ENCODE data around the gene KIRREL1. TPM values are rescaled to one million over a fixed set of nuclear protein-coding genes. Genes with fewer than 3 reads are reported as not detected.

KIRREL1 gene
- total RNA-seq, 1 donor, result 96.9 TPM

DNA sequence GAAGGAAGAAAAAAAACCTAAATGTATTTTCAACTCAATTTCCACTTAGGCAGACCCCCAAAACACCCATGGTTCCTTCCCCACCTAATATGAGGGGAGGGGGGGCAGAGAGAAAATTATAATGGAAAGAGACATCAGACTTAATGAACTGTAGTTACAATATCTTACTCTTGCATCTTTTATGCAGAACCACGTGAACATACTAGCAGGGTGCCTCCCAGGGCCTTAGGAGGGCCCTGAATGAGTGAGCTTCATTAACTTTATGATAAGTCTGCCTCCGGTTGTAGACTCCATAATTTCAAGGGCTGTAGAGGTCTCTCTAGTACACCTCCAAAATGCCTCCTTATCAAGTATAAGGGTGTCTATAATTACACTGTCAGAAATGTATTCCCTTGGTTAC, 11.3 kb upstream of the KIRREL1 start:
- TF ChIP-seq, protein P1, sequence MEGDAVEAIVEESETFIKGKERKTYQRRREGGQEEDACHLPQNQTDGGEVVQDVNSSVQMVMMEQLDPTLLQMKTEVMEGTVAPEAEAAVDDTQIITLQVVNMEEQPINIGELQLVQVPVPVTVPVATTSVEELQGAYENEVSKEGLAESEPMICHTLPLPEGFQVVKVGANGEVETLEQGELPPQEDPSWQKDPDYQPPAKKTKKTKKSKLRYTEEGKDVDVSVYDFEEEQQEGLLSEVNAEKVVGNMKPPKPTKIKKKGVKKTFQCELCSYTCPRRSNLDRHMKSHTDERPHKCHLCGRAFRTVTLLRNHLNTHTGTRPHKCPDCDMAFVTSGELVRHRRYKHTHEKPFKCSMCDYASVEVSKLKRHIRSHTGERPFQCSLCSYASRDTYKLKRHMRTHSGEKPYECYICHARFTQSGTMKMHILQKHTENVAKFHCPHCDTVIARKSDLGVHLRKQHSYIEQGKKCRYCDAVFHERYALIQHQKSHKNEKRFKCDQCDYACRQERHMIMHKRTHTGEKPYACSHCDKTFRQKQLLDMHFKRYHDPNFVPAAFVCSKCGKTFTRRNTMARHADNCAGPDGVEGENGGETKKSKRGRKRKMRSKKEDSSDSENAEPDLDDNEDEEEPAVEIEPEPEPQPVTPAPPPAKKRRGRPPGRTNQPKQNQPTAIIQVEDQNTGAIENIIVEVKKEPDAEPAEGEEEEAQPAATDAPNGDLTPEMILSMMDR (IDR thresholded peaks at IDR 0.05; ENCODE audit: insufficient read depth, low read length), result no peak

DNA sequence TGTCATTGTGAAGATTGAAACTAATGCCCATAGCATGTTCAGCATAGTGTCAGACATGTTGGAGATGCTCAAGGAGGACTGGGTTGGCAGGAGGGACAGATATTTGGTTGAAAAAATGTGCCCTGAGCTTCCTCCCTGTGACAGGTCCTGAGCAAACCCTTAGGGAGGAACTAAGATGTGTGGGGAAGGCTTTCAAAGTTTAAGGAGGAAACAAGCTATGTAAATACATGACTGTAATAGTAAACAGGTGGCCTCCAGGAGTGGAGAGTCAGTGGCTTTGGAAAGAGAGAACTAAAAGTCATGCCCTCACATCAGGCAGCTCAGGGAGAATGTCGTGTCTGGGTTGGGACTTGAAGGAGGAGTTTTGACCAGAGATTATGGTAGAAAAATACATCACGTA, 9.7 kb upstream of the KIRREL1 start:
- H3K4me3 ChIP-seq (ENCODE audit: low read depth, low read length), result no peak overlapping the region
- TF ChIP-seq, protein P1 (IDR thresholded peaks at IDR 0.05; ENCODE audit: insufficient read depth, low read length), result no peak
- DNase-seq (ENCODE audit: low read depth), result no peak

More for the DNA sequence above, 11.3 kb upstream of the KIRREL1 start:
- no peak overlapping the region for H3K4me3 ChIP-seq (ENCODE audit: low read depth, low read length)
- DNase-seq (ENCODE audit: low read depth), result no peak

DNA sequence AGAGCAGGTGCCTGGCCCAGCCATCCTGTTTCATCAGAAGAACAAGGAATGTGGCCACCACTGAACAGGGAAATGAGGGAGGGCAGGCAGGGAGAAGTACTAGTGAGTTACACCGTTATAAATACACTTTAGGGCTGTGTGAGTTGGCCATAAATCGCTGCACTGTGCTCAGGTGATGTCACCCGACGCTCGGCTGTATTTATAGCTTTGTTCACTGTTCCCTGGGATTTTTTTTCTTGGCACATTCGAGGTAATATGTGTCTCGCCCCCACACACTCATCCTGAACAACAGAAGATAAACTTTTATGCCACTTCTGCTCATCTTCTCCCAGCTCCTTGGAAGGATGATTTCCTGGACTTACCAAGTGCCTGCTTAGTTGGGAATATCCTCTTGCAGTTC, 9.0 kb upstream of the KIRREL1 start:
- H3K4me3 ChIP-seq (ENCODE audit: low read depth, low read length), result no peak overlapping the region
- DNase-seq (ENCODE audit: low read depth), result no peak
- TF ChIP-seq, protein P1 (IDR thresholded peaks at IDR 0.05; ENCODE audit: insufficient read depth, low read length), result no peak

DNA sequence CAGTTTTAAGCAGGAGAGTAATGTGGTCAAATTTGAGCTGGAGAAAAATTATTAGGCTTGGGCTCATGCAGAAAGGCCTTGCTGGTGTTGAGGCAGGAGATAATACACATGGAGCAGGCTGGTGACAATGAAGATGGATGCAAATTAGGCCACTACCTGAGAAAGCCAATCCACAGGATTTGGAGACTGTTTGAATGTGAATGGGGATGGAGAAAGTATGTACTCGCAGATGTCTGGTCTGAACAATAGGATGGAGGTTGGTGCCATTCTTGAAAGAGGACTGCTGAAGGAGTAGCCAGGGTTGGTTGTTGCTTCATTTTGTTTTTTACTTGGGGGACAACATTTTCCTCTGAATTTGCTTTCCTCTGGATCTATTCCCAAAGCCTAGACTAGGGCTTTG, 8.0 kb upstream of the KIRREL1 start:
- no peak for DNase-seq (ENCODE audit: low read depth)
- no peak overlapping the region for H3K4me3 ChIP-seq (ENCODE audit: low read depth, low read length)
- TF ChIP-seq, protein P1 (IDR thresholded peaks at IDR 0.05; ENCODE audit: insufficient read depth, low read length), result no peak

DNA sequence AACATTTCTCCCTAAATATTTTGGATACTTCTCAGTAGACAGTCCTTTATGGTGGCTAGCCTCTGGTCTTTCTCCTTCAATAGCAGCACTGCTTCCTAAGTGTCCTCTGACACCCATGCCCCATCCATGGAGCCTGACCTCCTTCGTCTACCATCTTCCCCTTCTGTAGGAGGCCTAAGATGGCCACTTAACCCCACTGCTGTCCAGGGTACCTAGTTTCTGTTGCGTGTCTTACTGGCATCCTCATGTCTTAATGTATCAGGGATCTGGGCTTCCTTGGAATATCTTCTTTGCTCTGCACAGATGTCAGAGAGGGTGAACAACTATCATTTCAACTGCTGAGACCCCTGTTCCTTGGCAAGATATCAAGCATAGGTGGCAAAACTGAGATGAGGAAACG, 5.4 kb upstream of the KIRREL1 start:
- DNase-seq (ENCODE audit: low read depth), result no peak
- no peak overlapping the region for H3K4me3 ChIP-seq (ENCODE audit: low read depth, low read length)
- TF ChIP-seq, protein P1 (IDR thresholded peaks at IDR 0.05; ENCODE audit: insufficient read depth, low read length), result no peak

DNA sequence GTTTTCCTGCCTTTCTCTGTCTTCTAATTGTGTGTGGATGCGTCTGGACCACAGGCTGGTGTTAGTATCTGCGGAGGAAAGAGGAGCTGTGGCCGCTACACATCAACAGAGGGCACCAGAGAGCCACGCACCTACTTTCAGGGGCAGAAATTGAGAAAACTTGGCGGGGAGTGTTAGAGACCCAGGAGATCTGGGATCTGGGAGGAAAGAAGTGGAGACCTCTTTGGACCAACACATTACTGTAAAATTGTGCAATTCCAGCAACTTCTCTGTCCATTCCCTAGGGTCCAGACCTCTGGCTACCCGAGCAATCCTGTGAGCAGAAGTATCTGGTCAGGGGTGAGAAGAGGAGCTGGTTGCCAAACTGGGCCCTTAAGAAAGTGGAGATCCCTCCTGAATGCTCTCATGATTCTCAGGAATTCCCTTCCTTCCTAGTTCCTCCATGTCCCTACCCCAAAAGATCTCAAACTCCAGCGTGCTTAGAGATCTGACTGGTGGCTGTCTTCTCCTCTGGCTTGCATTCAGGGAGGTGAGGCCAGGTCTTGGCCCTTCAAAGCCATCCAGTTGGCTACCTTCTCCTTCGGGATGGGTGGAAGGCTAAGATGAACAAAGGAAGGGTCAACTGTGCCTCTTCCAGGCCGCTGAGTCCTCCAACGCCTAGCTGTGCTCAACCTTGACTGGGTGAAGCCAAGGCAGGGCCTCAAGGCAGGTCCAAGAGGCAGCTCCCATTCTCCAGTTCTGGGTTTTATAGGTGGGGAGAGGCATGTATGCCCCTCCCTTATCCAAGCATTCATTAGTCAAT, 1.2 kb upstream of the KIRREL1 start:
- DNase-seq (ENCODE audit: low read depth), result peak; percentile 81
- H3K4me3 ChIP-seq (ENCODE audit: low read depth, low read length), result no peak overlapping the region
- TF ChIP-seq, protein P1 (IDR thresholded peaks at IDR 0.05; ENCODE audit: insufficient read depth, low read length), result peak; percentile 100

DNA sequence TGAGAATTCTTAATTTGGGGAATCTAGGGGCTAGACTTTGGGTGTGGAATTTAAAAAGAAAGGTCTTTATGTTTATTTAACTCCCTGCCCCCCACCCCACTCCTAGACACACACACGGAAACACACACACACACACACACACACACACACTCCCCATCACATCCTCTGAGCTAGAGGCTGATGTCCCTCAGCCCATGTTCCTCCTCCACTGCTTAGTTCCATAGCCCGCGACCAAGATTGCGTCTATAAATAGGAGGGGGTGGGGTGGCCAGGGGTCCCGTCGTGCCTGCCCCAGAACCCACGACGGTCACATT, 655 bp upstream of the KIRREL1 start:
- TF ChIP-seq, protein P1 (IDR thresholded peaks at IDR 0.05; ENCODE audit: insufficient read depth, low read length), result no peak
- DNase-seq (ENCODE audit: low read depth), result peak; percentile 46
- peak overlapping the region; percentile 90 for H3K4me3 ChIP-seq (ENCODE audit: low read depth, low read length)
